NCI-H1694 treated with DMSO at 0.1 percent for 48 hours (cell line): ENCODE data around the gene PLK2.

Experiments used
- DNase-seq: peaks from one replicate; lab custom pipeline; 2025; lab: John Stamatoyannopoulos, UW

Gene PLK2

GRCh38 chr5:58460002-58460731 lies at the start of gene PLK2:
Gene PLK2, minus strand, starts transcription at chr5:58460086. Its CDS starts 127 bp downstream, at chr5:58459959.
- peak; percentile 62 for DNase-seq

- DNase-seq: no peak
Measured at GRCh38 chr5:58507715-58508114, 47.8 kb upstream of the PLK2 start.

- DNase-seq: no peak
Measured at GRCh38 chr5:58505971-58506640, 46.2 kb upstream of the PLK2 start.

- no peak for DNase-seq
Measured at GRCh38 chr5:58505502-58505901, 45.6 kb upstream of the PLK2 start.

GRCh38 chr5:58504766-58505165 lies 44.9 kb upstream of the PLK2 start:
- no peak for DNase-seq

- DNase-seq: no peak
Measured at GRCh38 chr5:58503390-58504046, 43.6 kb upstream of the PLK2 start.

- no peak for DNase-seq
Measured at GRCh38 chr5:58501778-58502417, 42.0 kb upstream of the PLK2 start.

- no peak for DNase-seq
Measured at GRCh38 chr5:58499941-58500340, 40.1 kb upstream of the PLK2 start.

- no peak for DNase-seq
Measured at GRCh38 chr5:58499231-58499630, 39.3 kb upstream of the PLK2 start.

- DNase-seq: no peak
Measured at GRCh38 chr5:58498340-58498942, 38.6 kb upstream of the PLK2 start.

- DNase-seq: no peak
Measured at GRCh38 chr5:58497921-58498320, 38.0 kb upstream of the PLK2 start.

- no peak for DNase-seq
Measured at GRCh38 chr5:58497386-58497785, 37.5 kb upstream of the PLK2 start.

GRCh38 chr5:58496488-58496887 lies 36.6 kb upstream of the PLK2 start:
- no peak for DNase-seq

GRCh38 chr5:58493141-58493540 lies 33.3 kb upstream of the PLK2 start:
- no peak for DNase-seq

- no peak for DNase-seq
Measured at GRCh38 chr5:58491216-58491892, 31.5 kb upstream of the PLK2 start, which contains the start of gene GAPT. Gene GAPT, plus strand, starts transcription at chr5:58491435. Its CDS starts 3,102 bp downstream, at chr5:58494537.

- no peak for DNase-seq
Measured at GRCh38 chr5:58490402-58491050, 30.6 kb upstream of the PLK2 start.

- DNase-seq: no peak
Measured at GRCh38 chr5:58486290-58486689, 26.4 kb upstream of the PLK2 start.

GRCh38 chr5:58484505-58484904 lies 24.6 kb upstream of the PLK2 start:
- no peak for DNase-seq

GRCh38 chr5:58482536-58482935 lies 22.6 kb upstream of the PLK2 start:
- DNase-seq: no peak

- DNase-seq: no peak
Measured at GRCh38 chr5:58481828-58482227, 21.9 kb upstream of the PLK2 start.

- no peak for DNase-seq
Measured at GRCh38 chr5:58481066-58481676, 21.3 kb upstream of the PLK2 start.
